Astrocyte (in vitro differentiated cells and primary cell): ENCODE results near the gene ULK4. TPM values are rescaled to one million over a fixed set of nuclear protein-coding genes. Genes with fewer than 3 reads are reported as not detected.
A peak's percentile ranks its signal among the peaks of the same experiment; 100 is the strongest.
"Not testable (repeated sequence)": the region's sequence is repeated elsewhere in the genome, so short reads cannot be mapped to it uniquely, and the experiment has no call there.

ENCODE experiments used
- DNase-seq: peaks from one replicate; pipeline ENCODE4 v3.0.0-alpha.2; 2010; ENCODE audit warnings: low read depth
- FAIRE-seq: peaks from 2 replicates; lab custom pipeline; 2011; peaks lifted over from hg19 to GRCh38; lab: Jason Lieb, UNC
- H2AFZ ChIP-seq: 2 replicates; pipeline ENCODE4 v1.6.0; 2012; ENCODE audit warnings: low read depth, low read length, inconsistent platforms
- H3K27ac ChIP-seq: 2 replicates; pipeline ENCODE4 v1.5.1; 2011; ENCODE audit warnings: low read depth, low read length, inconsistent platforms
- H3K27me3 ChIP-seq: 2 replicates; pipeline ENCODE4 v1.6.0; 2011; ENCODE audit warnings: low read length, inconsistent platforms; ENCODE audit not compliant: insufficient read depth
- H3K36me3 ChIP-seq: 2 replicates; pipeline ENCODE4 v1.5.1; 2011; ENCODE audit warnings: low read length, inconsistent platforms; ENCODE audit not compliant: insufficient read depth
- H3K4me1 ChIP-seq: 2 replicates; pipeline ENCODE4 v1.5.1; 2011; ENCODE audit warnings: low read length, inconsistent platforms; ENCODE audit not compliant: insufficient read depth
- H3K4me2 ChIP-seq: 2 replicates; pipeline ENCODE4 v1.6.0; 2012; ENCODE audit warnings: low read length, inconsistent platforms
- H3K4me3 ChIP-seq: 2 replicates; pipeline ENCODE4 v1.5.1; 2011; ENCODE audit warnings: low read depth, mild to moderate bottlenecking, low read length, inconsistent platforms; ENCODE audit not compliant: insufficient read depth
- H3K79me2 ChIP-seq: 2 replicates; pipeline ENCODE4 v1.6.0; 2012; ENCODE audit warnings: mild to moderate bottlenecking, low read length, inconsistent platforms; ENCODE audit not compliant: insufficient read depth
- H3K9ac ChIP-seq: 2 replicates; pipeline ENCODE4 v1.6.0; 2012; ENCODE audit warnings: mild to moderate bottlenecking, low read length, inconsistent platforms
- H3K9me3 ChIP-seq: 2 replicates; pipeline ENCODE4 v1.5.1; 2012; ENCODE audit warnings: low read depth, mild to moderate bottlenecking, low read length, inconsistent platforms; ENCODE audit not compliant: insufficient read depth
- H4K20me1 ChIP-seq: 2 replicates; pipeline ENCODE4 v1.6.0; 2012; ENCODE audit warnings: low read length, inconsistent platforms; ENCODE audit not compliant: insufficient read depth
- H3K27ac Mint-ChIP-seq: one replicate; pipeline ENCODE4 v1.8.0; 2021; ENCODE audit warnings: mild to moderate bottlenecking, mixed read lengths; ENCODE audit not compliant: unreplicated experiment
- H3K27me3 Mint-ChIP-seq: one replicate; pipeline ENCODE4 v1.8.0; 2021; ENCODE audit warnings: low read depth, mixed read lengths; ENCODE audit not compliant: unreplicated experiment
- H3K36me3 Mint-ChIP-seq: one replicate; pipeline ENCODE4 v1.8.0; 2021; ENCODE audit warnings: low read depth, mixed read lengths; ENCODE audit not compliant: unreplicated experiment
- H3K4me1 Mint-ChIP-seq: one replicate; pipeline ENCODE4 v1.8.0; 2021; ENCODE audit warnings: low read depth, mixed read lengths; ENCODE audit not compliant: unreplicated experiment
- H3K4me3 Mint-ChIP-seq: one replicate; pipeline ENCODE4 v1.8.0; 2021; ENCODE audit warnings: mild to moderate bottlenecking, moderate library complexity, mixed read lengths; ENCODE audit not compliant: unreplicated experiment
- H3K9me3 Mint-ChIP-seq: one replicate; pipeline ENCODE4 v1.8.0; 2021; ENCODE audit warnings: mild to moderate bottlenecking, mixed read lengths; ENCODE audit not compliant: unreplicated experiment
- EZH2 ChIP-seq: IDR thresholded peaks from 2 replicates; pipeline ENCODE4 v1.6.1; 2012; ENCODE audit warnings: mild to moderate bottlenecking, low read length, inconsistent platforms; ENCODE audit not compliant: insufficient read depth
- total RNA-seq: library from RNA; stranded (reverse); gene quantifications from 2 replicates; pipeline ENCODE4 v1.2.1, GENCODE V29; 2021
- TF ChIP-seq, protein P1 (sequence below): IDR thresholded peaks from 2 replicates; pipeline ENCODE4 v1.5.1; 2011; ENCODE audit warnings: low read depth, mild to moderate bottlenecking, inconsistent platforms, low read length, moderate library complexity; ENCODE audit not compliant: insufficient read depth

The ULK4 gene
- total RNA-seq, 1 donor from 2014 or later: 6.6 TPM

DNA sequence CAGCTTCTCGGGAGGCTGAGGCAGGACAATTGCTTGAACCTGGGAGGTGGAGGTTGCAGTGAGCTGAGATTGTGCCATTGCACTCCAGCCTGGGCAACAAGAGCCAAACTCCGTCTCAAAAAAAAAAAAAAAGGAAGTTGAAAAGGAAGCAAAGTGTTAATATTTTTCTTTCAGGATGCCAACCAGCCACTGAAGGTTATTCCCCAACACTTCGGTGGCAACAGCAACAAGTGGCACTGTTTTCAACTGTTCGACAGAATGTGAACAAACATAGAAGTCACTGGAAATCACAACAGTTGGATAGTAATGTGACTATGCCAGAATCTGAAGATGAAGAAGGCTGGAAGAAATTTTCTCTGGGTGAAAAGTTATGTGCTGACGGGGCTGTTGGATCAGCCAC is 15.5 kb upstream of the ULK4 start:
- H3K4me3 Mint-ChIP-seq, H3K36me3 ChIP-seq, H3K36me3 Mint-ChIP-seq, H3K27me3 Mint-ChIP-seq, H3K27ac Mint-ChIP-seq, H3K9ac ChIP-seq, H3K79me2 ChIP-seq, H4K20me1 ChIP-seq, H3K9me3 ChIP-seq, H3K4me1 Mint-ChIP-seq, H3K27ac ChIP-seq, FAIRE-seq, H3K4me3 ChIP-seq, H3K27me3 ChIP-seq, H3K4me1 ChIP-seq, H3K4me2 ChIP-seq, H3K9me3 Mint-ChIP-seq, DNase-seq, H2AFZ ChIP-seq: not testable (repeated sequence)

DNA sequence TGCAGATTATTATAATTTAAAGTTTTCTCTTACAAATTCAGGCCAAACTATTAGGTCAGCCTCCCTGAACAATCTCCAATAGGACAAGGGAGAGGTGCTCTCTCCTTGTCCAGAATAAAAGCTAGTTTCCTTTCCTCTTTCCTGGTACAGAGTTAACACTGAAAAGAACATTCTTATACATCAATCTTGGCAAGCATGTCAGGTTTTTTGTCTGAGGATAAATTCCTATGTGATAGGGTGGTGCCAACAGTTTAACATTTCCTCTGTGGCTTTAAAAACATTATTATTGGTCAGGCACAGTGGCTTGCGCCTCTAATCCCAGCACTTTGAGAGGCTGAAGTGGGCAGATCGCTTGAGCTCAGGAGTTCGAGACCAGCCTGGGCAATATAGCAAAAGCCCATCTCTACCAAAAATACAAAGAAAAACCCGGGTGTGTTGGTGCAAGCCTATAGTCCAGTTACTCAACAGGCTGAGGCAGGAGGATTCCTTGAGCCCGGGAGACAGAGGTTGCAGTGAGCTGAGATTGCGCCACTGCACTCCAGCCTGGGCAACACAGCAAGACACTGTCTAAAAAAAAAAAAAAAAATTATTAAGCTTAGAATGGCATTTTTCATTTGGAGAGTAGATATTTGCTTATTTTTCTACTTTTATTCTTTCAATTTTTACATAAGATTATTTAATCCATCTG is 13.7 kb upstream of the ULK4 start:
- peak; percentile 20 for DNase-seq
- Histone ChIP-seq H4K20me1 (no peaks in the 10 kb centered on the region), H3K27me3 (no peaks in the 10 kb centered on the region), H3K79me2 (no peaks in the 10 kb centered on the region), H3K4me3 (no peak overlapping the region), H3K9ac (no peak overlapping the region), H2AFZ (no peak overlapping the region), H3K36me3 (no peaks in the 10 kb centered on the region), H3K27ac (no peak overlapping the region), H3K9me3 (no peaks in the 10 kb centered on the region), H3K4me2 (no peak overlapping the region), H3K4me1 (no peaks in the 10 kb centered on the region)
- no peak for FAIRE-seq
- Mint-ChIP-seq H3K9me3 (no peaks in the 10 kb centered on the region), H3K27me3 (no peaks in the 10 kb centered on the region), H3K36me3 (no peaks in the 10 kb centered on the region), H3K27ac (no peak overlapping the region), H3K4me1 (no peaks in the 10 kb centered on the region), H3K4me3 (no peak overlapping the region)
- TF ChIP-seq, protein P1, sequence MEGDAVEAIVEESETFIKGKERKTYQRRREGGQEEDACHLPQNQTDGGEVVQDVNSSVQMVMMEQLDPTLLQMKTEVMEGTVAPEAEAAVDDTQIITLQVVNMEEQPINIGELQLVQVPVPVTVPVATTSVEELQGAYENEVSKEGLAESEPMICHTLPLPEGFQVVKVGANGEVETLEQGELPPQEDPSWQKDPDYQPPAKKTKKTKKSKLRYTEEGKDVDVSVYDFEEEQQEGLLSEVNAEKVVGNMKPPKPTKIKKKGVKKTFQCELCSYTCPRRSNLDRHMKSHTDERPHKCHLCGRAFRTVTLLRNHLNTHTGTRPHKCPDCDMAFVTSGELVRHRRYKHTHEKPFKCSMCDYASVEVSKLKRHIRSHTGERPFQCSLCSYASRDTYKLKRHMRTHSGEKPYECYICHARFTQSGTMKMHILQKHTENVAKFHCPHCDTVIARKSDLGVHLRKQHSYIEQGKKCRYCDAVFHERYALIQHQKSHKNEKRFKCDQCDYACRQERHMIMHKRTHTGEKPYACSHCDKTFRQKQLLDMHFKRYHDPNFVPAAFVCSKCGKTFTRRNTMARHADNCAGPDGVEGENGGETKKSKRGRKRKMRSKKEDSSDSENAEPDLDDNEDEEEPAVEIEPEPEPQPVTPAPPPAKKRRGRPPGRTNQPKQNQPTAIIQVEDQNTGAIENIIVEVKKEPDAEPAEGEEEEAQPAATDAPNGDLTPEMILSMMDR: no peak
- TF ChIP-seq EZH2: no peak

DNA sequence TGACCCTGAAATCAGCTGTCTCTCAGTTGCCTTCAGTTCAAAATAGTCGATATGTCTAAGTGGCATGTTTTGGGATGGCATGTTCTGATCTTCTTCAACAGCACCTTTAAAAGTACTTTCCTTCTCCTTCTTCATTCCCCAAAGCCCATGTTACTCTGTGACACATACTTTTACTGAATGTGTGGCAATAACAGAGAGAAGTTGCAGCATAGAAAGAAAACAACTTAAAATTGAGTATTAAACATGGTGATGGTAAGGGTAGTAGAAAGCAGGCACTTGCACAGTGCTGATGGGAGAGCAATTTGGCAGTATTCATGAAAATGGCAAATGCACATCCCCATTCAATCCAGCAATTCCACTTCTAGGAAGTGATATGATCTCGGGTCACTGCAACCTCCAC is 12.3 kb upstream of the ULK4 start:
- H3K4me2 ChIP-seq: no peak overlapping the region
- FAIRE-seq (no peak), DNase-seq (no peak)
- no peak overlapping the region for H3K27ac Mint-ChIP-seq
- peaks cover 2% of the 10 kb centered on the region for H3K27me3 ChIP-seq
- no peaks in the 10 kb centered on the region for H4K20me1 ChIP-seq
- H3K4me3 Mint-ChIP-seq: no peak overlapping the region
- H3K36me3 Mint-ChIP-seq: no peaks in the 10 kb centered on the region
- no peaks in the 10 kb centered on the region for H3K4me1 Mint-ChIP-seq
- TF ChIP-seq, protein P1: no peak
- TF ChIP-seq EZH2: no peak
- no peaks in the 10 kb centered on the region for H3K4me1 ChIP-seq
- no peaks in the 10 kb centered on the region for H3K9me3 Mint-ChIP-seq
- H3K4me3 ChIP-seq: no peak overlapping the region
- H3K36me3 ChIP-seq: no peaks in the 10 kb centered on the region
- H3K9me3 ChIP-seq: no peaks in the 10 kb centered on the region
- H2AFZ ChIP-seq: no peak overlapping the region
- no peaks in the 10 kb centered on the region for H3K79me2 ChIP-seq
- no peak overlapping the region for H3K9ac ChIP-seq
- no peak overlapping the region for H3K27ac ChIP-seq
- no peaks in the 10 kb centered on the region for H3K27me3 Mint-ChIP-seq
